IMR-90 (cell line): Measurements from ENCODE around the gene CD93. TPM values are rescaled to one million over a fixed set of nuclear protein-coding genes. Genes with fewer than 3 reads are reported as not detected.

Source experiments
- ATAC-seq: fragments of 200-7000 bp; cut with Tn5 transposase; 2 replicates; pipeline ENCODE4 v1.9.1; 2020; ENCODE audit warnings: low read depth, mild to moderate bottlenecking, moderate library complexity
- BruUV-seq: library from RNA; stranded (reverse); fragments of 400-500 nt; replicated peaks from 2 replicates; lab custom pipeline; 2021; lab: Mats Ljungman, UMichigan
- CTCF ChIA-PET: fragments of 300-600 bp; formaldehyde crosslinking; extraction: SDS; loops from one replicate; lab custom pipeline; 2021; ENCODE audit warnings: antibody characterized with exemption; lab: Yijun Ruan, JAX
- POLR2A ChIA-PET: fragments of 300-600 bp; sonication (Branson Sonifier 250); formaldehyde crosslinking; loops from one replicate; lab custom pipeline; 2022; ENCODE audit warnings: antibody characterized with exemption; ENCODE audit not compliant: unreplicated experiment; lab: Charles Lee
- DNase-seq: peaks from one replicate; pipeline ENCODE4 v3.0.0; 2013
- H2AFZ ChIP-seq: replicated peaks from 2 replicates; pipeline ENCODE3; 2013; ENCODE audit warnings: low read length, mild to moderate bottlenecking; ENCODE audit not compliant: poor library complexity
- H2AK5ac ChIP-seq: 2 replicates; pipeline ENCODE4 v1.6.1; 2013; ENCODE audit warnings: low read depth, low read length, inconsistent platforms
- H2AK9ac ChIP-seq: replicated peaks from 2 replicates; pipeline ENCODE3; 2013; ENCODE audit warnings: mild to moderate bottlenecking, low read depth, low read length, moderate library complexity; ENCODE audit not compliant: poor library complexity
- H2BK120ac ChIP-seq: 2 replicates; pipeline ENCODE4 v1.6.1; 2013; ENCODE audit warnings: low read depth, low read length, inconsistent platforms
- H2BK15ac ChIP-seq: 3 replicates; pipeline ENCODE4 v1.6.1; 2013; ENCODE audit warnings: low read depth, low read length, inconsistent platforms
- H2BK20ac ChIP-seq: 2 replicates; pipeline ENCODE4 v1.6.1; 2013; ENCODE audit warnings: low read depth, mild to moderate bottlenecking, inconsistent platforms, low read length, moderate library complexity
- H2BK5ac ChIP-seq: 2 replicates; pipeline ENCODE4 v1.6.1; 2013; ENCODE audit warnings: mild to moderate bottlenecking, low read depth, low read length, inconsistent platforms; ENCODE audit not compliant: poor library complexity, severe bottlenecking
- H3K14ac ChIP-seq: replicated peaks from 2 replicates; pipeline ENCODE4 v1.6.1; 2013; ENCODE audit warnings: low read depth, low read length, inconsistent platforms
- H3K18ac ChIP-seq: 2 replicates; pipeline ENCODE4 v1.6.1; 2013; ENCODE audit warnings: low read depth, low read length, control low read depth
- H3K23ac ChIP-seq: 2 replicates; pipeline ENCODE4 v1.6.1; 2013; ENCODE audit warnings: low read depth, low read length, inconsistent platforms
- H3K27ac ChIP-seq: 2 replicates; pipeline ENCODE4 v1.5.1; 2013; ENCODE audit warnings: mild to moderate bottlenecking, control low read depth, low read length; ENCODE audit not compliant: insufficient read depth
- H3K27me3 ChIP-seq: 2 replicates; pipeline ENCODE4 v1.6.1; 2013; ENCODE audit warnings: low read length; ENCODE audit not compliant: control insufficient read depth, insufficient read depth
- H3K36me3 ChIP-seq: 2 replicates; pipeline ENCODE4 v1.6.1; 2013; ENCODE audit warnings: low read length, mixed read lengths; ENCODE audit not compliant: control insufficient read depth, insufficient read depth
- H3K4ac ChIP-seq: 2 replicates; pipeline ENCODE4 v1.6.1; 2013; ENCODE audit warnings: low read depth, low read length, inconsistent platforms
- H3K4me1 ChIP-seq: 2 replicates; pipeline ENCODE4 v1.6.1; 2013; ENCODE audit warnings: low read length, mixed read lengths; ENCODE audit not compliant: control insufficient read depth, insufficient read depth
- H3K4me2 ChIP-seq: 2 replicates; pipeline ENCODE4 v1.6.1; 2013; ENCODE audit warnings: low read depth, mild to moderate bottlenecking, control low read depth, low read length, moderate library complexity
- H3K4me3 ChIP-seq: 2 replicates; pipeline ENCODE4 v1.5.1; 2013; ENCODE audit warnings: low read depth, mild to moderate bottlenecking, control low read depth, low read length, moderate library complexity; ENCODE audit not compliant: insufficient read depth
- H3K56ac ChIP-seq: 2 replicates; pipeline ENCODE4 v1.6.1; 2013; ENCODE audit warnings: low read length, inconsistent platforms; ENCODE audit not compliant: insufficient read depth; ENCODE audit errors: extremely low read depth
- H3K79me1 ChIP-seq, 2 experiments: 2 replicates each; pipeline ENCODE4 v1.6.1; 2013; ENCODE audit warnings: low read length in 2 of 2, inconsistent platforms in 1 of 2, low read depth in 1 of 2
- H3K9ac ChIP-seq: 2 replicates; pipeline ENCODE4 v1.6.1; 2013; ENCODE audit warnings: low read depth, low read length, control low read depth
- H3K9me1 ChIP-seq: 2 replicates; pipeline ENCODE4 v1.6.1; 2013; ENCODE audit warnings: low read length, inconsistent platforms; ENCODE audit not compliant: insufficient read depth
- H3K9me3 ChIP-seq: 2 replicates; pipeline ENCODE4 v1.6.1; 2013; ENCODE audit warnings: low read length; ENCODE audit not compliant: control insufficient read depth, insufficient read depth
- H4K20me1 ChIP-seq: 2 replicates; pipeline ENCODE4 v1.6.1; 2013; ENCODE audit warnings: low read length, inconsistent platforms; ENCODE audit not compliant: insufficient read depth
- H4K5ac ChIP-seq: 2 replicates; pipeline ENCODE4 v1.6.1; 2013; ENCODE audit warnings: mild to moderate bottlenecking, low read depth, low read length, control low read depth
- H4K8ac ChIP-seq, 2 experiments: 2 replicates each; pipeline ENCODE4 v1.6.1; 2013; ENCODE audit warnings: low read depth in 2 of 2, low read length in 2 of 2, control low read depth in 1 of 2, inconsistent platforms in 1 of 2
- H4K91ac ChIP-seq: 2 replicates; pipeline ENCODE4 v1.6.1; 2013; ENCODE audit warnings: low read depth, low read length, inconsistent platforms; ENCODE audit not compliant: insufficient read depth
- MXI1 ChIP-seq: IDR thresholded peaks from 2 replicates; pipeline ENCODE4 v1.6.1; 2012; ENCODE audit warnings: low read depth, mild to moderate bottlenecking, low read length, moderate library complexity, borderline replicate concordance
- POLR2A ChIP-seq: IDR thresholded peaks from 2 replicates; pipeline ENCODE4 v1.6.1; 2012; ENCODE audit warnings: mild to moderate bottlenecking, low read depth, low read length
- RFX5 ChIP-seq: IDR thresholded peaks from 2 replicates; pipeline ENCODE4 v1.8.0; 2012; ENCODE audit warnings: low read depth, mild to moderate bottlenecking, low read length, moderate library complexity
- WGBS, 2 experiments: methylation state at CpG; one replicate each; pipeline versions ENCODE4 v1.1.5 to v1.1.7; 2013; ENCODE audit warnings: missing lambda C conversion rate in 2 of 2; ENCODE audit not compliant: insufficient read length in 1 of 2; ENCODE audit errors: extremely low coverage in 2 of 2; 5-methylcytosine and 5-hydroxymethylcytosine counted together
- dilution Hi-C: fragments of 300-500 bp; cut with HindIII; formaldehyde crosslinking; loops from one replicate; pipeline ENCODE4 v1.14.3; 2018; ENCODE audit warnings: low sequenced_read_pairs; ENCODE audit not compliant: unreplicated experiment
- in situ Hi-C: fragments of 300-500 bp; cut with MboI; formaldehyde crosslinking; loops from 3 replicates; pipeline ENCODE4 v1.14.3; 2019; ENCODE audit warnings: low sequenced_read_pairs, inconsistent platforms, mixed read lengths
- intact Hi-C: fragments of 100-400 bp; cut with micrococcal nuclease; formaldehyde crosslinking; loops from 2 replicates; pipeline ENCODE4 v1.10.0; 2022
- polyA plus RNA-seq, 3 experiments: library from polyadenylated mRNA; depleted of rRNA; stranded (reverse); fragments of >200 nt; gene quantifications; 2 replicates each; pipeline ENCODE4 v1.2.3, GENCODE V29; 2012; ENCODE audit warnings: low replicate concordance in 1 of 3
- total RNA-seq: library from RNA; depleted of rRNA; stranded (reverse); fragments of >200 nt; gene quantifications from 2 replicates; pipeline ENCODE4 v1.2.3, GENCODE V29; 2012

CD93 gene
- total and polyA plus RNA-seq, 2 of the 4 experiments (the other 2 are of a cell fraction) = under 0.01 to 0.02 TPM

- in situ Hi-C loops = no loop called here
Observed at GRCh38 chr20:23114448-23115082, 28.4 kb upstream of the CD93 start.

More at GRCh38 chr20:23114448-23115082, 28.4 kb upstream of the CD93 start:
- Histone ChIP-seq H3K4ac (no peak overlapping the region), H3K56ac (no peak overlapping the region), H3K23ac (no peak overlapping the region), H2BK120ac (no peak overlapping the region), H3K36me3 (no peaks in the 10 kb centered on the region), H4K20me1 (no peaks in the 10 kb centered on the region), H3K4me3 (no peak overlapping the region), H3K18ac (no peak overlapping the region), H3K4me1 (0 out of 2 replicates have a peak, but pooled peaks cover 2% of the 10 kb centered on the region), H4K8ac (no peak overlapping the region), H4K5ac (no peak overlapping the region), H3K79me1 (no peaks in the 10 kb centered on the region), H3K27me3 (peaks cover 12% of the 10 kb centered on the region), H2AFZ (no peak overlapping the region), H2AK9ac (no peak overlapping the region), H2BK5ac (no peak overlapping the region), H3K14ac (no peak overlapping the region), H3K9me3 (no peaks in the 10 kb centered on the region), H3K9me1 (no peaks in the 10 kb centered on the region), H2BK20ac (no peak overlapping the region), H2AK5ac (no peak overlapping the region), H3K4me2 (no peak overlapping the region), H2BK15ac (no peak overlapping the region), H3K27ac (no peak overlapping the region), H4K91ac (no peak overlapping the region), H3K9ac (no peak overlapping the region)
- intact Hi-C loops = no loop called here
- no peak for DNase-seq
- ChIA-PET CTCF (no interaction called here), POLR2A (no interaction called here)
- WGBS, 2 experiments = 100% methylated on average over 2 of the region's 8 CpGs; no CpG with 5 or more reads in 1 of the 2 experiments
- no TSS peak for BruUV-seq
- TF ChIP-seq MXI1 (no peak), RFX5 (no peak), POLR2A (no peak)
- dilution Hi-C loops = no loop called here
- ATAC-seq = no peak
